Panc1 (cell line): ENCODE results near the gene OXT. TPM values are rescaled to one million over a fixed set of nuclear protein-coding genes. Genes with fewer than 3 reads are reported as not detected.

Source experiments
- ATAC-seq: fragments of 200-7000 bp; cut with Tn5 transposase; 2 replicates; pipeline ENCODE4 v1.9.1; 2020; ENCODE audit warnings: mild to moderate bottlenecking, moderate library complexity
- BruUV-seq: library from RNA; stranded (reverse); fragments of 400-500 nt; replicated peaks from 2 replicates; lab custom pipeline; 2021; lab: Mats Ljungman, UMichigan
- CTCF ChIA-PET: fragments of 300-600 bp; sonication (Branson Sonifier 250); formaldehyde crosslinking; loops from one replicate; lab custom pipeline; 2022; ENCODE audit warnings: antibody characterized with exemption; lab: Charles Lee
- POLR2A ChIA-PET: fragments of 300-600 bp; sonication (Branson Sonifier 250); formaldehyde crosslinking; loops from one replicate; lab custom pipeline; 2022; ENCODE audit warnings: antibody characterized with exemption; lab: Charles Lee
- DNase-seq: peaks from one replicate; pipeline ENCODE4 v3.0.0-alpha.2; 2010; ENCODE audit warnings: low read depth, low spot score
- H3K27ac ChIP-seq: 2 replicates; pipeline ENCODE4 v1.5.1; 2011; ENCODE audit warnings: mild to moderate bottlenecking, low read length, inconsistent platforms
- H3K27me3 ChIP-seq: fragments of 200-500 bp; sonication (Bioruptor generic); 2 replicates; pipeline ENCODE4 v1.6.0; 2014; ENCODE audit warnings: low read length, inconsistent platforms; ENCODE audit not compliant: control insufficient read depth, insufficient read depth
- H3K36me3 ChIP-seq: fragments of 200-500 bp; sonication (Bioruptor generic); 2 replicates; pipeline ENCODE4 v1.5.1; 2014; ENCODE audit warnings: inconsistent platforms, mild to moderate bottlenecking, low read length, moderate library complexity; ENCODE audit not compliant: control insufficient read depth, insufficient read depth
- H3K4me1 ChIP-seq: 2 replicates; pipeline ENCODE4 v1.5.1; 2011; ENCODE audit warnings: inconsistent platforms, mild to moderate bottlenecking, low read length, moderate library complexity; ENCODE audit not compliant: control insufficient read depth, insufficient read depth
- H3K4me3 ChIP-seq, 2 experiments: 2 replicates each; pipeline ENCODE4 v1.5.1; 2011 to 2012; ENCODE audit warnings: low read depth in 2 of 2, low read length in 2 of 2, mild to moderate bottlenecking in 2 of 2, inconsistent platforms in 1 of 2, moderate library complexity in 1 of 2
- H3K9me3 ChIP-seq: fragments of 200-500 bp; sonication (Bioruptor generic); 2 replicates; pipeline ENCODE4 v1.5.1; 2014; ENCODE audit warnings: low read depth, mild to moderate bottlenecking, inconsistent platforms, low read length, moderate library complexity; ENCODE audit not compliant: control insufficient read depth, insufficient read depth
- POLR2AphosphoS5 ChIP-seq: IDR thresholded peaks from 2 replicates; pipeline ENCODE4 v1.6.1; 2012; ENCODE audit warnings: mild to moderate bottlenecking, low read depth, low read length, moderate library complexity
- REST ChIP-seq, 2 experiments: IDR thresholded peaks; 2 replicates each; pipeline ENCODE4 v1.6.1; 2011 to 2012; ENCODE audit warnings: low read depth in 2 of 2, control low read depth in 1 of 2, low read length in 1 of 2, mild to moderate bottlenecking in 1 of 2, moderate library complexity in 1 of 2; ENCODE audit not compliant: insufficient read depth in 1 of 2
- SIN3A ChIP-seq: IDR thresholded peaks from 2 replicates; pipeline ENCODE4 v1.6.1; 2012; ENCODE audit warnings: low read depth, mild to moderate bottlenecking, low read length, moderate library complexity, borderline replicate concordance; ENCODE audit not compliant: insufficient read depth
- TCF7L2 ChIP-seq: IDR thresholded peaks from 2 replicates; pipeline ENCODE4 v1.6.1; 2011; ENCODE audit warnings: mild to moderate bottlenecking, low read depth, low read length, inconsistent platforms
- in situ Hi-C: cut with HindIII; loops from 2 replicates; pipeline ENCODE4 v1.10.0; 2016; ENCODE audit warnings: low sequenced_read_pairs, low pct_unique_long_range_greater_than_20kb
- intact Hi-C: fragments of 100-400 bp; cut with micrococcal nuclease; formaldehyde crosslinking; loops from one replicate; pipeline ENCODE4 v1.10.0; 2022; ENCODE audit not compliant: unreplicated experiment
- total RNA-seq: library from RNA; stranded (reverse); gene quantifications from one replicate; pipeline ENCODE4 v1.2.1, GENCODE V29; 2021; ENCODE audit not compliant: unreplicated experiment
- TF ChIP-seq, protein P1 (sequence below): fragments of 450-650 bp; IDR thresholded peaks from 2 replicates; pipeline ENCODE4 v1.5.1; 2017; ENCODE audit warnings: mild to moderate bottlenecking

The OXT gene
- total RNA-seq, 1 experiment from 2014 or later = not detected

GRCh38 chr20:3039426-3039825 is 32.0 kb upstream of the OXT start:
- ChIA-PET CTCF (no interaction called here), POLR2A (interaction anchor here (0.6 to 1.0 kb wide), 2 partner anchors 14 to 484 kb away, joined by 3 to 6 read pairs; no protein-coding TSS in a partner anchor)
- ATAC-seq (no peak), DNase-seq (no peak)
- Histone ChIP-seq H3K27me3 (no peaks in the 10 kb centered on the region), H3K27ac (no peak overlapping the region), H3K36me3 (no peaks in the 10 kb centered on the region), H3K4me3 (no peak overlapping the region), H3K9me3 (no peaks in the 10 kb centered on the region), H3K4me1 (peaks cover 3% of the 10 kb centered on the region; the same call in 1 of the 2 replicates)
- BruUV-seq = no TSS peak
- intact Hi-C loops (no loop called here), in situ Hi-C loops (no loop called here)
- TF ChIP-seq SIN3A (no peak), POLR2AphosphoS5 (no peak), REST (IDR thresholded peaks at IDR 0.05; ENCODE audit: insufficient read depth in 1 of 2, low read depth in 2 of 2, low read length in 1 of 2) (no peak), TCF7L2 (no peak)
- TF ChIP-seq, protein P1, sequence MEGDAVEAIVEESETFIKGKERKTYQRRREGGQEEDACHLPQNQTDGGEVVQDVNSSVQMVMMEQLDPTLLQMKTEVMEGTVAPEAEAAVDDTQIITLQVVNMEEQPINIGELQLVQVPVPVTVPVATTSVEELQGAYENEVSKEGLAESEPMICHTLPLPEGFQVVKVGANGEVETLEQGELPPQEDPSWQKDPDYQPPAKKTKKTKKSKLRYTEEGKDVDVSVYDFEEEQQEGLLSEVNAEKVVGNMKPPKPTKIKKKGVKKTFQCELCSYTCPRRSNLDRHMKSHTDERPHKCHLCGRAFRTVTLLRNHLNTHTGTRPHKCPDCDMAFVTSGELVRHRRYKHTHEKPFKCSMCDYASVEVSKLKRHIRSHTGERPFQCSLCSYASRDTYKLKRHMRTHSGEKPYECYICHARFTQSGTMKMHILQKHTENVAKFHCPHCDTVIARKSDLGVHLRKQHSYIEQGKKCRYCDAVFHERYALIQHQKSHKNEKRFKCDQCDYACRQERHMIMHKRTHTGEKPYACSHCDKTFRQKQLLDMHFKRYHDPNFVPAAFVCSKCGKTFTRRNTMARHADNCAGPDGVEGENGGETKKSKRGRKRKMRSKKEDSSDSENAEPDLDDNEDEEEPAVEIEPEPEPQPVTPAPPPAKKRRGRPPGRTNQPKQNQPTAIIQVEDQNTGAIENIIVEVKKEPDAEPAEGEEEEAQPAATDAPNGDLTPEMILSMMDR = no peak

DNA sequence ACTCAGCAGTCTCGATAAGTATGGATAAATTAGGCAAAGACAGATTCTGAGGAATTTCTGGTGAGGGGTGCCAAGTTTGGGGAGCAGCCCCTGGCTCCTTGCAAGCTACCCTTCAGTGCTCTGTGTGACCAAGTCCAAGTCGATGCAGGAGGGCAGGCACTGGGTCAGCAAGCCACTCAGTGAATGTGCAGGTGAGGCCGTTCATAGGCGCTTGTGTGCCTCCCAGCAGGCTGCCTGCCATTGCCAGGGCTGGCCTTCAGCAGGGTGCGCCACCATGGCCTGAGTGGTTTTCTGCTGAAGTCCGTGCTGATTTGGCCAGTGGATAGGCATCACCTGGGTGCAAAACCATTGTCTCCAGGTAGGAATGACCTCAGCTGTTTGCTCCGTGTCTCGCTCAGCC is 31.3 kb upstream of the OXT start:
- intact Hi-C loops = no loop called here
- no TSS peak for BruUV-seq
- DNase-seq = no peak
- Histone ChIP-seq H3K4me1 (peaks cover 6% of the 10 kb centered on the region; the same call in 1 of the 2 replicates), H3K4me3 (no peak overlapping the region), H3K9me3 (no peaks in the 10 kb centered on the region), H3K27ac (no peak overlapping the region), H3K36me3 (no peaks in the 10 kb centered on the region), H3K27me3 (no peaks in the 10 kb centered on the region)
- in situ Hi-C loops = no loop called here
- ATAC-seq = no peak
- TF ChIP-seq SIN3A (no peak), TCF7L2 (no peak), REST (IDR thresholded peaks at IDR 0.05; ENCODE audit: insufficient read depth in 1 of 2, low read depth in 2 of 2, low read length in 1 of 2) (no peak), POLR2AphosphoS5 (no peak)
- TF ChIP-seq, protein P1 = no peak
- ChIA-PET POLR2A (no interaction called here), CTCF (no interaction called here)
